HG03432 (cell line): ENCODE results near the gene CITED4.
"Not testable (repeated sequence)": the region's sequence is repeated elsewhere in the genome, so short reads cannot be mapped to it uniquely, and the experiment has no call there.

Experiments
- ATAC-seq: cut with Tn5 transposase; IDR thresholded peaks from one replicate; pipeline ENCODE4 v1.9.1; 2021; ENCODE audit warnings: mild to moderate bottlenecking, moderate library complexity; ENCODE audit not compliant: unreplicated experiment

The CITED4 gene

GRCh38 chr1:40862008-40862863 is at the start of gene CITED4:
Gene CITED4 (minus strand): TSS chr1:40862363. CDS start chr1:40862127, 236 bp downstream.
- peak; percentile 88 for ATAC-seq

GRCh38 chr1:40911105-40911504 is 48.9 kb upstream of the CITED4 start:
- ATAC-seq: no peak

GRCh38 chr1:40909281-40909680 is 47.1 kb upstream of the CITED4 start:
- ATAC-seq: no peak

- ATAC-seq: no peak
Observed at GRCh38 chr1:40908350-40908749, 46.2 kb upstream of the CITED4 start.

GRCh38 chr1:40907899-40908298 is 45.7 kb upstream of the CITED4 start:
- ATAC-seq: no peak

GRCh38 chr1:40906781-40907400 is 44.7 kb upstream of the CITED4 start:
- ATAC-seq: no peak

GRCh38 chr1:40905061-40905460 is 42.9 kb upstream of the CITED4 start:
- ATAC-seq: no peak

- ATAC-seq: no peak
Observed at GRCh38 chr1:40903106-40903505, 40.9 kb upstream of the CITED4 start.

- ATAC-seq: no peak
Observed at GRCh38 chr1:40901886-40902852, 40.0 kb upstream of the CITED4 start.

- ATAC-seq: no peak
Observed at GRCh38 chr1:40899230-40899870, 37.2 kb upstream of the CITED4 start.

- no peak for ATAC-seq
Observed at GRCh38 chr1:40898431-40898901, 36.3 kb upstream of the CITED4 start.

- no peak for ATAC-seq
Observed at GRCh38 chr1:40897513-40897912, 35.4 kb upstream of the CITED4 start.

- ATAC-seq: no peak
Observed at GRCh38 chr1:40896482-40896881, 34.3 kb upstream of the CITED4 start.

- ATAC-seq: no peak
Observed at GRCh38 chr1:40895601-40896000, 33.4 kb upstream of the CITED4 start.

- ATAC-seq: not testable (repeated sequence)
Observed at GRCh38 chr1:40894858-40895257, 32.7 kb upstream of the CITED4 start.

GRCh38 chr1:40894455-40894854 is 32.3 kb upstream of the CITED4 start:
- no peak for ATAC-seq

- no peak for ATAC-seq
Observed at GRCh38 chr1:40893946-40894345, 31.8 kb upstream of the CITED4 start.

GRCh38 chr1:40892354-40892753 is 30.2 kb upstream of the CITED4 start:
- no peak for ATAC-seq

GRCh38 chr1:40890771-40891170 is 28.6 kb upstream of the CITED4 start:
- ATAC-seq: no peak

GRCh38 chr1:40887652-40888051 is 25.5 kb upstream of the CITED4 start:
- ATAC-seq: no peak

GRCh38 chr1:40887012-40887378 is 24.8 kb upstream of the CITED4 start:
- ATAC-seq: no peak
